H1 (cell line): ENCODE results near the gene TSEN34. TPM values are rescaled to one million over a fixed set of nuclear protein-coding genes. Genes with fewer than 3 reads are reported as not detected.

Source experiments
- CREB1 ChIP-seq: IDR thresholded peaks from 2 replicates; pipeline ENCODE4 v1.6.1; 2012; ENCODE audit warnings: inconsistent platforms
- RAD21 ChIP-seq, 2 experiments: IDR thresholded peaks in 1 of 2; conservative IDR thresholded peaks in 1 of 2; 2 replicates each; pipeline ENCODE4 v1.6.1; 2011; ENCODE audit warnings: low read depth in 2 of 2, low read length in 2 of 2, improper control_type of control experiment in 1 of 2, inconsistent platforms in 1 of 2, mild to moderate bottlenecking in 1 of 2, moderate library complexity in 1 of 2
- polyA plus RNA-seq, 7 experiments: library from polyadenylated mRNA; depleted of rRNA in 3 of 7; stranded (reverse) in 5 of 7; unstranded in 2 of 7; fragments of >200 nt in 5 of 7; fragments of 200-250 nt in 2 of 7; gene quantifications; 1 replicate in 5 of 7; 2 replicates in 1 of 7; 4 replicates in 1 of 7; pipeline versions ENCODE4 v1.2.1 to v1.2.3, GENCODE V29; 2011 to 2013; ENCODE audit warnings: missing spikeins in 2 of 7, mixed read lengths in 2 of 7
- total RNA-seq: library from RNA; stranded (reverse); fragmentation: NEBNext Ultra II Directional; extraction: Animal tissue kit (Norgen Biotek cat#: 25700); gene quantifications from 2 replicates; pipeline ENCODE4 v1.2.1, GENCODE V29; 2021

The TSEN34 gene
- total and polyA plus RNA-seq, 2 of the 8 experiments (the other 6 are each of a cell fraction or from before 2014, with no cell fraction given): 22.5 to 52.3 TPM

GRCh38 chr19:54231077-54231931, 40.2 kb downstream of the TSEN34 start (continued):
- TF ChIP-seq CREB1: peak; percentile 85
- peak; percentile 80 to 87 for TF ChIP-seq RAD21 (IDR thresholded peaks at IDR 0.05 in 1 of 2, conservative IDR thresholded peaks at IDR 0.05 in 1 of 2; ENCODE audit: low read depth in 2 of 2, low read length in 2 of 2)
